Activated CD8-positive, alpha-beta T cell treated with anti-CD3 and anti-CD28 coated beads, Interleukin-2, amount 10 ng/mL, durations not matched to agents 7 days and 5 days (primary cell): ENCODE data around the gene NTSR1. TPM values are rescaled to one million over a fixed set of nuclear protein-coding genes. Genes with fewer than 3 reads are reported as not detected.

Source experiments
- ATAC-seq: fragments of 150-1000 bp; cut with Tn5 transposase; one replicate; pipeline ENCODE4 v1.10.0; 2021; ENCODE audit warnings: moderate library complexity
- CTCF ChIA-PET: fragments of 350-600 bp; sonication (Branson Sonifier 250); formaldehyde crosslinking; loops from one replicate; lab custom pipeline; 2021; ENCODE audit warnings: antibody characterized with exemption; lab: Charles Lee
- POLR2A ChIA-PET: fragments of 350-600 bp; sonication (Branson Sonifier 250); formaldehyde crosslinking; loops from one replicate; lab custom pipeline; 2021; ENCODE audit warnings: antibody characterized with exemption; lab: Charles Lee
- DNase-seq: peaks from one replicate; pipeline ENCODE4 v3.0.0-alpha.2; 2020
- H3K27ac Mint-ChIP-seq: one replicate; pipeline ENCODE4 v1.8.0; 2021; ENCODE audit warnings: mild to moderate bottlenecking, mixed read lengths
- H3K27me3 Mint-ChIP-seq: one replicate; pipeline ENCODE4 v1.8.0; 2021; ENCODE audit warnings: low read depth, mixed read lengths
- H3K36me3 Mint-ChIP-seq: one replicate; pipeline ENCODE4 v1.8.0; 2021; ENCODE audit warnings: low read depth, mixed read lengths
- H3K4me1 Mint-ChIP-seq: one replicate; pipeline ENCODE4 v1.8.0; 2021; ENCODE audit warnings: low read depth, mixed read lengths
- H3K4me3 Mint-ChIP-seq: one replicate; pipeline ENCODE4 v1.8.0; 2021; ENCODE audit warnings: mild to moderate bottlenecking, mixed read lengths
- H3K9me3 Mint-ChIP-seq: one replicate; pipeline ENCODE4 v1.8.0; 2022; ENCODE audit warnings: mixed read lengths; ENCODE audit not compliant: insufficient read depth
- total RNA-seq, 2 experiments: library from RNA; stranded (reverse); gene quantifications; one replicate each; pipeline ENCODE4 v1.2.3, GENCODE V29; 2021

Gene NTSR1
- total RNA-seq, 2 experiments from 2014 or later = 0.13 to 0.21 TPM

GRCh38 chr20:62807444-62808210 is 99.0 kb downstream of the NTSR1 start:
- DNase-seq (no peak), ATAC-seq (no peak)
- Mint-ChIP-seq H3K27ac (no peak overlapping the region), H3K36me3 (peaks cover 28% of the 10 kb centered on the region), H3K27me3 (no peaks in the 10 kb centered on the region), H3K4me1 (peaks cover 35% of the 10 kb centered on the region), H3K9me3 (no peaks in the 10 kb centered on the region), H3K4me3 (no peak overlapping the region)
- CTCF ChIA-PET = interaction anchor here (1.0 to 2.6 kb wide), 25 partner anchors 9 to 502 kb away, joined by 3 to 18 read pairs (median 6); partner anchors contain the start of genes COL9A3, MRGBP and TCFL5
- POLR2A ChIA-PET = interaction anchor here (0.6 to 1.4 kb wide), 4 partner anchors 11 to 169 kb away, joined by 3 to 5 read pairs (median 3); partner anchors contain the start of gene MRGBP

DNA sequence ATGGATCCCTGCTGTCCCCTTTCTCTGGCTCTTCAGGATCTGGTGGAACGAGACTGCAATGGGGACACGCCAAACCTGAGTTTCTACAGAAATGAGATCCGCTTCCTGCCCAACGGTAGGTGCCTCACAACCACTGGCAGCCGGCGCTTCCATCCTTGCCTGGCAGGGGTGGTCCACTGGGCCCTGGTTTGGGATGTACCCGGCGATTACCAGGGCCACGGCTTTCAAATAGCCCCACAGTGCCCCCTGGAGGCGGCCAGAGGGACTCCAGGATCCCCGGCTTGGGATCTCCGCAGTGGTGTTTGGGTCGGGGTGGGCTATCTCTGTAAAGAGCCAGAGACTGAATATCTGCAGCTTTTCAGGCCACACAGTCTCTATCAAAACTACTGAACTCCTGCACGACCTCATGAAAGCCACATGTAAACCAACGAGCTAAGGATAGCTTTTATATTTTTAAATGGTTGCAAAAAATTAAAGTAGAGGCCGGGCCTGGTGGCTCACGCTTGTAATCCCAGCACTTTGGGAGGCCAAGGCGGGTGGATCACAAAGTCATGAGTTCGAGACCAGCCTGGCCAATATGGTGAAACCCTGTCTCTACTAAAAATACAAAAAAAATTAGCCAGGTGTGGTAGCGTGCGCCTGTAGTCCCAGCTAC is 99.7 kb downstream of the NTSR1 start:
- POLR2A ChIA-PET = interaction anchor here (0.6 to 1.4 kb wide), 4 partner anchors 14 to 191 kb away, joined by 3 to 5 read pairs (median 3); no protein-coding TSS in a partner anchor
- Mint-ChIP-seq H3K36me3 (peaks cover 30% of the 10 kb centered on the region), H3K4me3 (peak overlapping the region; percentile 29), H3K9me3 (no peaks in the 10 kb centered on the region), H3K27me3 (no peaks in the 10 kb centered on the region), H3K27ac (no peak overlapping the region), H3K4me1 (peaks cover 31% of the 10 kb centered on the region)
- CTCF ChIA-PET = interaction anchor here (0.7 to 2.6 kb wide), 31 partner anchors 9 to 503 kb away, joined by 3 to 18 read pairs (median 5); partner anchors contain the start of genes COL9A3, MRGBP and TCFL5
- peak; percentile 80 for DNase-seq
- ATAC-seq = peak; percentile 50

DNA sequence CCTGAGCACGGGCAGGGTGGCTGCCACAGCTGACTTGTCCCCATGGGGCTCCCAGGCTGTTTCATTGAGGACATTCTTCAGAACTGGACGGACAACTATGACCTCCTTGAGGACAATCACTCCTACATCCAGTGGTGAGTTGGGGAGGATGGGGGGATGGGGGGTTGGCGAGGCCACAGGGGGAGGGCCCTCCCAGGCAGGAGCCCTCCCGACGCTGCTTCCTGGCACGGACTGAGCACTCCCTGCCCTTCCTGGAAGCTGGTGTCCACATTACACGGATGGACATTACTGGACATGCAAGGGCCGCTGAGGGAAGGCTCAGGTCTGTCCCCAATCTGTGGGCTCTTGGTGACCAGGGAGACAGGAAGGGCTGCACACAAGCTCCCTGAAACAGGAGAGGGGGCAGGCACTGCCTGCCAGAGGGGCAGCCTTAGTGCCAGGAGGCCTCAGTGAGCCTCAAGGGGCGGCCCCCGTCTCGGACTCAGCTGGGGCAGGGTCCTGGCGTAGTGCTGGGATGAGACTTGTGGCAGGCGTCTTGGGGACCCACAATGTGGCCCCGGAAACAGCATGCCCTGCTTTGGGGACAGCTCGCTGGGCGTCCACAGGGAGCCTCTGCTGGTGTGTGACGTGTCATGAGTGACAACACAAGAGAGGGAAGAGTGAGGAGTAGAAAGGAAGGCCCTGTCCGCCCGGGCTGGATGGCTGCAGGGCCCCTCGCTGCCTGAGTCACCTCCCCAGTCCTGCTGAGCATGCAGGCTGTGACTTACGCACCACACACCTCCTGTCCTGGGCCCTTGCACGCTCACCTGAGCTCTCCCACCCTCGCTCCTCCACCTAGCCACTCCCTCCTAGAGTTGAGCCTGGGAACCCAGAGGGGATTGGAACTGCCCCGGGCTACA is 101.1 kb downstream of the NTSR1 start:
- ChIA-PET POLR2A (interaction anchor here (1.1 kb wide), 1 partner anchor 24 kb away, joined by 3 read pairs; no protein-coding TSS in a partner anchor), CTCF (interaction anchor here (1.1 to 2.6 kb wide), 4 partner anchors 10 to 193 kb away, joined by 3 to 18 read pairs (median 9); partner anchors contain the start of gene MRGBP)
- DNase-seq (no peak), ATAC-seq (no peak)
- Mint-ChIP-seq H3K4me1 (peaks cover 21% of the 10 kb centered on the region), H3K9me3 (no peaks in the 10 kb centered on the region), H3K27me3 (peaks cover 2% of the 10 kb centered on the region), H3K27ac (no peak overlapping the region), H3K4me3 (no peak overlapping the region), H3K36me3 (peaks cover 30% of the 10 kb centered on the region)

- peaks cover 14% of the 10 kb centered on the region for H3K27me3 Mint-ChIP-seq
- no peak overlapping the region for H3K4me3 Mint-ChIP-seq
- ChIA-PET CTCF (interaction anchor here (0.7 to 0.8 kb wide), 2 partner anchors 17 to 165 kb away, joined by 3 read pairs; no protein-coding TSS in a partner anchor), POLR2A (no interaction called here)
- no peak overlapping the region for H3K27ac Mint-ChIP-seq
- ATAC-seq = no peak
- H3K36me3 Mint-ChIP-seq = peaks cover 30% of the 10 kb centered on the region
- DNase-seq = no peak
- no peaks in the 10 kb centered on the region for H3K9me3 Mint-ChIP-seq
- H3K4me1 Mint-ChIP-seq = peaks cover 19% of the 10 kb centered on the region
Observed at GRCh38 chr20:62811320-62811719, 102.7 kb downstream of the NTSR1 start.

- no peak overlapping the region for H3K4me3 Mint-ChIP-seq
- peaks cover 16% of the 10 kb centered on the region for H3K27me3 Mint-ChIP-seq
- H3K4me1 Mint-ChIP-seq = peaks cover 15% of the 10 kb centered on the region
- ChIA-PET POLR2A (no interaction called here), CTCF (interaction anchor here (0.7 to 1.1 kb wide), 3 partner anchors 17 to 164 kb away, joined by 3 read pairs; no protein-coding TSS in a partner anchor)
- H3K27ac Mint-ChIP-seq = no peak overlapping the region
- DNase-seq (no peak), ATAC-seq (no peak)
- no peaks in the 10 kb centered on the region for H3K9me3 Mint-ChIP-seq
- peaks cover 27% of the 10 kb centered on the region for H3K36me3 Mint-ChIP-seq
Observed at GRCh38 chr20:62811720-62812119, 103.1 kb downstream of the NTSR1 start.

Other genes starting within 250 kb of the NTSR1 start
- gene GATA5, start 232.8 kb upstream of the NTSR1 start, total RNA-seq = not detected
- gene SLCO4A1, start 66.3 kb upstream of the NTSR1 start, total RNA-seq = 10 to 100 TPM; 79.4 to 79.9 TPM
- gene MRGBP, start 87.6 kb downstream of the NTSR1 start, total RNA-seq = 10 to 100 TPM; 18.3 to 19.2 TPM
- 10 to 100 TPM; 67.0 to 76.6 TPM for gene OGFR, start 96.0 kb downstream of the NTSR1 start, total RNA-seq
- not detected for gene COL9A3, start 108.2 kb downstream of the NTSR1 start, total RNA-seq
- gene TCFL5, start 153.0 kb downstream of the NTSR1 start, total RNA-seq = 1 to 10 TPM; 7.9 to 9.6 TPM
- 10 to 100 TPM; 69.6 to 74.0 TPM for gene DIDO1, start 217.7 kb downstream of the NTSR1 start, total RNA-seq
- gene GID8, start 229.3 kb downstream of the NTSR1 start, total RNA-seq = 10 to 100 TPM; 37.3 to 39.7 TPM
- gene SLC17A9, start 243.9 kb downstream of the NTSR1 start, total RNA-seq = 10 to 100 TPM; 57.8 to 69.7 TPM